ENCODE data around the gene SHMT2.

GRCh38 chr12:57254506-57255280 lies 25.2 kb downstream of the SHMT2 start:
- TF ChIP-seq CTCF (IDR thresholded peaks at IDR 0.05) (no peak), POLR2A (IDR thresholded peaks at IDR 0.05) (no peak), POLR2AphosphoS5 (IDR thresholded peaks at IDR 0.05; ENCODE audit: insufficient read depth in 1 of 2, low read depth in 1 of 2) (no peak)
